Mesodermal cell (in vitro differentiated cells): ENCODE results near the gene IFI6.
A peak's percentile ranks its signal among the peaks of the same experiment; 100 is the strongest.

Experiments used
- H3K27ac ChIP-seq: 2 replicates; pipeline ENCODE4 v1.7.0; 2013; ENCODE audit warnings: mild to moderate bottlenecking, low read depth, low read length, moderate library complexity; ENCODE audit not compliant: severe bottlenecking
- H3K36me3 ChIP-seq: 2 replicates; pipeline ENCODE4 v1.7.1; 2013; ENCODE audit warnings: mild to moderate bottlenecking, low read length, moderate library complexity; ENCODE audit not compliant: control insufficient read depth, insufficient read depth
- H3K4me1 ChIP-seq: one replicate; pipeline ENCODE4 v1.7.1; 2013; ENCODE audit warnings: mild to moderate bottlenecking, low read length; ENCODE audit not compliant: insufficient read depth, control insufficient read depth, poor library complexity, severe bottlenecking
- H3K4me3 ChIP-seq: 2 replicates; pipeline ENCODE4 v1.7.0; 2013; ENCODE audit warnings: low read length, control low read depth, mild to moderate bottlenecking; ENCODE audit not compliant: insufficient read depth, poor library complexity, severe bottlenecking; ENCODE audit errors: extremely low read depth
- H3K9me3 ChIP-seq: 2 replicates; pipeline ENCODE4 v1.7.1; 2013; ENCODE audit warnings: mild to moderate bottlenecking, low read length, moderate library complexity; ENCODE audit not compliant: control insufficient read depth
- WGBS, 2 experiments: methylation state at CpG; one replicate each; pipeline ENCODE4 v1.1.5; 2013; ENCODE audit warnings: missing lambda C conversion rate in 2 of 2; ENCODE audit not compliant: insufficient coverage in 2 of 2; 5-methylcytosine and 5-hydroxymethylcytosine counted together

Gene IFI6

GRCh38 chr1:27660300-27660835, 11.6 kb downstream of the IFI6 start:
- peak overlapping the region; percentile 11 for H3K4me3 ChIP-seq
- WGBS, 2 experiments, result 94 to 96% methylated on average over 10 of the region's 10 CpGs
- H3K9me3 ChIP-seq, result no peaks in the 10 kb centered on the region
- H3K36me3 ChIP-seq, result no peaks in the 10 kb centered on the region
- H3K4me1 ChIP-seq, result peaks cover 17% of the 10 kb centered on the region
- no peak overlapping the region for H3K27ac ChIP-seq

GRCh38 chr1:27659497-27660299, 12.3 kb downstream of the IFI6 start:
- peak overlapping the region; percentile 40 for H3K4me3 ChIP-seq

GRCh38 chr1:27658951-27659496, 13.0 kb downstream of the IFI6 start:
- Histone ChIP-seq H3K4me3 (peak overlapping the region; percentile 40), H3K36me3 (no peaks in the 10 kb centered on the region), H3K27ac (peak overlapping the region; percentile 73), H3K9me3 (no peaks in the 10 kb centered on the region), H3K4me1 (peaks cover 25% of the 10 kb centered on the region)
- WGBS, 2 experiments, result 52% methylated on average over 7 of the region's 7 CpGs

More at GRCh38 chr1:27659497-27660299, 12.3 kb downstream of the IFI6 start:
- 7 to 8% methylated on average over 48 to 54 of the region's 78 CpGs for WGBS, 2 experiments
- Histone ChIP-seq H3K36me3 (no peaks in the 10 kb centered on the region), H3K9me3 (no peaks in the 10 kb centered on the region), H3K4me1 (peaks cover 24% of the 10 kb centered on the region), H3K27ac (peak overlapping the region; percentile 73)

GRCh38 chr1:27656157-27656893, 15.7 kb downstream of the IFI6 start:
- Histone ChIP-seq H3K27ac (peak overlapping the region; percentile 41), H3K4me1 (peaks cover 15% of the 10 kb centered on the region), H3K36me3 (no peaks in the 10 kb centered on the region), H3K4me3 (no peak overlapping the region), H3K9me3 (no peaks in the 10 kb centered on the region)
- WGBS, 2 experiments, result 73 to 82% methylated on average over 6 of the region's 7 CpGs

- Histone ChIP-seq H3K36me3 (no peaks in the 10 kb centered on the region), H3K9me3 (no peaks in the 10 kb centered on the region), H3K27ac (peak overlapping the region; percentile 66), H3K4me1 (peaks cover 22% of the 10 kb centered on the region), H3K4me3 (no peak overlapping the region)
- WGBS, 2 experiments, result 48 to 54% methylated on average over 7 to 10 of the region's 11 CpGs
Observed at GRCh38 chr1:27655151-27655937, 16.6 kb downstream of the IFI6 start.

GRCh38 chr1:27652111-27652864, 19.7 kb downstream of the IFI6 start:
- H3K4me1 ChIP-seq, result peaks cover 27% of the 10 kb centered on the region
- H3K9me3 ChIP-seq, result no peaks in the 10 kb centered on the region
- 90 to 100% methylated on average over 2 of the region's 5 CpGs for WGBS, 2 experiments
- no peaks in the 10 kb centered on the region for H3K36me3 ChIP-seq
- H3K27ac ChIP-seq, result no peak overlapping the region
- no peak overlapping the region for H3K4me3 ChIP-seq

GRCh38 chr1:27650539-27651175, 21.3 kb downstream of the IFI6 start:
- Histone ChIP-seq H3K9me3 (no peaks in the 10 kb centered on the region), H3K4me1 (peaks cover 21% of the 10 kb centered on the region), H3K36me3 (no peaks in the 10 kb centered on the region), H3K4me3 (no peak overlapping the region), H3K27ac (peak overlapping the region; percentile 95)
- 36 to 43% methylated on average over 4 to 6 of the region's 7 CpGs for WGBS, 2 experiments

- Histone ChIP-seq H3K27ac (peak overlapping the region; percentile 95), H3K9me3 (no peaks in the 10 kb centered on the region), H3K4me3 (no peak overlapping the region), H3K4me1 (peaks cover 18% of the 10 kb centered on the region), H3K36me3 (no peaks in the 10 kb centered on the region)
- WGBS, 2 experiments, result no CpG with 5 or more reads among the region's 1 CpG
Observed at GRCh38 chr1:27650171-27650538, 21.8 kb downstream of the IFI6 start.

- H3K27ac ChIP-seq, result no peak overlapping the region
- 95 to 96% methylated on average over 7 to 9 of the region's 11 CpGs for WGBS, 2 experiments
- H3K4me3 ChIP-seq, result no peak overlapping the region
- no peaks in the 10 kb centered on the region for H3K36me3 ChIP-seq
- peaks cover 12% of the 10 kb centered on the region for H3K4me1 ChIP-seq
- H3K9me3 ChIP-seq, result no peaks in the 10 kb centered on the region
Observed at GRCh38 chr1:27649306-27649635, 22.7 kb downstream of the IFI6 start.
